GM23338 (cell line): ENCODE results near the gene LEP. TPM values are rescaled to one million over a fixed set of nuclear protein-coding genes. Genes with fewer than 3 reads are reported as not detected.

ENCODE experiments used
- ATAC-seq: fragments of 200-7000 bp; cut with Tn5 transposase; 3 replicates; pipeline ENCODE4 v1.9.1; 2020
- DNase-seq: peaks from one replicate; pipeline ENCODE4 v3.0.0-alpha.2; 2015; ENCODE audit warnings: low spot score
- H2AFZ ChIP-seq: fragments of 200-600 bp; sonication (generic); 2 replicates; pipeline ENCODE4 v1.8.0; 2016; ENCODE audit warnings: antibody characterized with exemption, mild to moderate bottlenecking, moderate library complexity
- H3F3A ChIP-seq: fragments of 200-600 bp; sonication (generic); replicated peaks from 2 replicates; pipeline ENCODE4 v1.8.0; 2017; ENCODE audit warnings: antibody characterized with exemption, mixed run types, low read depth
- H3K27ac ChIP-seq: fragments of 200-600 bp; sonication (generic); 2 replicates; pipeline ENCODE4 v1.6.1; 2016; ENCODE audit warnings: low read depth
- H3K27me3 ChIP-seq: fragments of 200-600 bp; sonication (generic); 2 replicates; pipeline ENCODE4 v1.8.0; 2016; ENCODE audit warnings: mild to moderate bottlenecking, mixed run types, moderate library complexity; ENCODE audit not compliant: insufficient read depth
- H3K36me3 ChIP-seq: fragments of 200-600 bp; sonication (generic); 2 replicates; pipeline ENCODE4 v1.8.0; 2016; ENCODE audit warnings: mild to moderate bottlenecking; ENCODE audit not compliant: insufficient read depth
- H3K4me1 ChIP-seq: fragments of 200-600 bp; sonication (generic); 2 replicates; pipeline ENCODE4 v1.8.0; 2016; ENCODE audit warnings: mild to moderate bottlenecking, moderate library complexity; ENCODE audit not compliant: insufficient read depth
- H3K4me2 ChIP-seq: fragments of 200-600 bp; sonication (generic); 2 replicates; pipeline ENCODE4 v1.7.1; 2017; ENCODE audit warnings: mixed run types
- H3K4me3 ChIP-seq: fragments of 200-600 bp; sonication (generic); 2 replicates; pipeline ENCODE4 v1.6.1; 2016; ENCODE audit warnings: mixed run types
- H3K79me2 ChIP-seq: fragments of 200-600 bp; sonication (generic); replicated peaks from 2 replicates; pipeline ENCODE4 v1.8.0; 2017; ENCODE audit warnings: mild to moderate bottlenecking; ENCODE audit not compliant: insufficient read depth
- H3K9me2 ChIP-seq: fragments of 200-600 bp; sonication (generic); 2 replicates; pipeline ENCODE4 v1.8.0; 2017; ENCODE audit not compliant: insufficient read depth
- H4K20me1 ChIP-seq: fragments of 200-600 bp; sonication (generic); replicated peaks from 2 replicates; pipeline ENCODE4 v1.8.0; 2017; ENCODE audit warnings: mild to moderate bottlenecking; ENCODE audit not compliant: insufficient read depth
- H3K27ac Mint-ChIP-seq: 2 replicates; pipeline ENCODE4 v1.8.0; 2020; ENCODE audit warnings: inconsistent platforms, mild to moderate bottlenecking, moderate library complexity, mixed read lengths
- H3K27me3 Mint-ChIP-seq: 3 replicates; pipeline ENCODE4 v1.8.0; 2022; ENCODE audit warnings: low read depth, mild to moderate bottlenecking, moderate library complexity, mixed read lengths, inconsistent platforms; ENCODE audit not compliant: insufficient read depth, poor library complexity
- H3K36me3 Mint-ChIP-seq: 3 replicates; pipeline ENCODE4 v1.8.0; 2021; ENCODE audit warnings: low read depth, mild to moderate bottlenecking, inconsistent platforms, moderate library complexity, mixed read lengths
- H3K4me1 Mint-ChIP-seq: 3 replicates; pipeline ENCODE4 v1.8.0; 2020; ENCODE audit warnings: mild to moderate bottlenecking, inconsistent platforms, mixed read lengths
- H3K4me3 Mint-ChIP-seq: 3 replicates; pipeline ENCODE4 v1.8.0; 2021; ENCODE audit warnings: moderate library complexity, mild to moderate bottlenecking, inconsistent platforms, mixed read lengths
- H3K9me3 Mint-ChIP-seq: 3 replicates; pipeline ENCODE4 v1.8.0; 2020; ENCODE audit warnings: moderate library complexity, mild to moderate bottlenecking, inconsistent platforms, mixed read lengths
- CREB1 ChIP-seq: fragments of 250-450 bp; sonication (Bioruptor Pico); IDR thresholded peaks from 2 replicates; pipeline ENCODE4 v1.5.0; 2020; ENCODE audit warnings: low read depth, mild to moderate bottlenecking, moderate library complexity
- CTCF ChIP-seq, 2 experiments: fragments of 200-600 bp in 1 of 2; sonication (generic) in 1 of 2; conservative IDR thresholded peaks; 2 replicates each; pipeline versions ENCODE4 v1.5.1 to v1.6.1; 2016 to 2017; ENCODE audit warnings: antibody characterized with exemption in 2 of 2, low read depth in 2 of 2, mild to moderate bottlenecking in 2 of 2, moderate library complexity in 1 of 2
- ETS1 ChIP-seq: IDR thresholded peaks from 2 replicates; pipeline ENCODE4 v1.6.1; 2016; ENCODE audit warnings: antibody characterized with exemption
- EZH2 ChIP-seq: fragments of 200-600 bp; sonication (generic); IDR thresholded peaks from one replicate; pipeline ENCODE4 v1.8.0; 2017; ENCODE audit warnings: antibody characterized with exemption, mild to moderate bottlenecking, low read depth; ENCODE audit not compliant: unreplicated experiment
- EZH2phosphoT487 ChIP-seq: fragments of 200-600 bp; sonication (generic); IDR thresholded peaks from one replicate; pipeline ENCODE4 v1.8.1; 2018; ENCODE audit warnings: antibody characterized with exemption; ENCODE audit not compliant: unreplicated experiment
- JUNB ChIP-seq: IDR thresholded peaks from one replicate; pipeline ENCODE4 v1.6.1; 2016; ENCODE audit warnings: antibody characterized with exemption; ENCODE audit not compliant: unreplicated experiment
- NANOG ChIP-seq: IDR thresholded peaks from 2 replicates; pipeline ENCODE4 v1.6.1; 2016; ENCODE audit warnings: antibody characterized with exemption, borderline replicate concordance
- POLR2AphosphoS5 ChIP-seq: IDR thresholded peaks from 2 replicates; pipeline ENCODE4 v1.6.1; 2016; ENCODE audit warnings: antibody characterized with exemption, low read depth
- STAT1 ChIP-seq: IDR thresholded peaks from one replicate; pipeline ENCODE4 v1.6.1; 2016; ENCODE audit warnings: antibody characterized with exemption; ENCODE audit not compliant: unreplicated experiment
- ZNF114 ChIP-seq: fragments of 250-450 bp; sonication (Bioruptor Pico); IDR thresholded peaks from 2 replicates; pipeline ENCODE4 v1.5.0; 2020; ENCODE audit warnings: mild to moderate bottlenecking, moderate library complexity
- ZNF331 ChIP-seq: fragments of 250-450 bp; sonication (Bioruptor Pico); IDR thresholded peaks from 2 replicates; pipeline ENCODE4 v1.5.0; 2020; ENCODE audit warnings: low read depth, mild to moderate bottlenecking, moderate library complexity
- polyA plus RNA-seq: library from polyadenylated mRNA; unstranded; fragments of >200 nt; fragmentation: Nextera tagmentation; extraction: Ambion mirVana; gene quantifications from 2 replicates; pipeline ENCODE4 v1.2.1, GENCODE V29; 2016
- total RNA-seq: library from RNA; depleted of rRNA; stranded (reverse); fragments of >200 nt; shearing (Covaris generic); gene quantifications from 2 replicates; pipeline ENCODE4 v1.2.3, GENCODE V29; 2014
- TF ChIP-seq, protein P1 (sequence below): IDR thresholded peaks from one replicate; pipeline ENCODE4 v1.6.1; 2018; ENCODE audit warnings: antibody characterized with exemption; ENCODE audit not compliant: unreplicated experiment
- TF ChIP-seq, protein P2 (sequence below): fragments of 250-450 bp; sonication (Bioruptor Pico); IDR thresholded peaks from 2 replicates; pipeline ENCODE4 v1.5.0; 2020; ENCODE audit warnings: mild to moderate bottlenecking, moderate library complexity

Gene LEP
- total and polyA plus RNA-seq, 2 experiments from 2014 or later: not detected

GRCh38 chr7:128231677-128232076 is 9.4 kb upstream of the LEP start:
- H3K27ac Mint-ChIP-seq: no peak overlapping the region
- Histone ChIP-seq H3K27me3 (0 out of 2 replicates have a peak, but pooled peaks cover 4% of the 10 kb centered on the region), H3F3A (no peaks in the 10 kb centered on the region), H3K4me1 (peaks cover 13% of the 10 kb centered on the region), H3K36me3 (no peaks in the 10 kb centered on the region), H4K20me1 (no peaks in the 10 kb centered on the region), H3K4me2 (no peak overlapping the region), H3K27ac (no peak overlapping the region), H2AFZ (no peak overlapping the region), H3K9me2 (peaks cover 3% of the 10 kb centered on the region; the same call in 1 of the 2 replicates), H3K4me3 (no peak overlapping the region), H3K79me2 (no peaks in the 10 kb centered on the region)
- no peak overlapping the region for H3K4me3 Mint-ChIP-seq
- DNase-seq (no peak), ATAC-seq (no peak)
- TF ChIP-seq NANOG (no peak), ETS1 (no peak), STAT1 (no peak), ZNF114 (no peak), ZNF331 (CRISPR knock-in tag) (no peak), JUNB (no peak), CREB1 (CRISPR knock-in tag) (no peak), EZH2 (no peak), EZH2phosphoT487 (no peak), CTCF (conservative IDR thresholded peaks at IDR 0.05; ENCODE audit: low read depth in 2 of 2) (no peak), POLR2AphosphoS5 (no peak)
- TF ChIP-seq, protein P1, sequence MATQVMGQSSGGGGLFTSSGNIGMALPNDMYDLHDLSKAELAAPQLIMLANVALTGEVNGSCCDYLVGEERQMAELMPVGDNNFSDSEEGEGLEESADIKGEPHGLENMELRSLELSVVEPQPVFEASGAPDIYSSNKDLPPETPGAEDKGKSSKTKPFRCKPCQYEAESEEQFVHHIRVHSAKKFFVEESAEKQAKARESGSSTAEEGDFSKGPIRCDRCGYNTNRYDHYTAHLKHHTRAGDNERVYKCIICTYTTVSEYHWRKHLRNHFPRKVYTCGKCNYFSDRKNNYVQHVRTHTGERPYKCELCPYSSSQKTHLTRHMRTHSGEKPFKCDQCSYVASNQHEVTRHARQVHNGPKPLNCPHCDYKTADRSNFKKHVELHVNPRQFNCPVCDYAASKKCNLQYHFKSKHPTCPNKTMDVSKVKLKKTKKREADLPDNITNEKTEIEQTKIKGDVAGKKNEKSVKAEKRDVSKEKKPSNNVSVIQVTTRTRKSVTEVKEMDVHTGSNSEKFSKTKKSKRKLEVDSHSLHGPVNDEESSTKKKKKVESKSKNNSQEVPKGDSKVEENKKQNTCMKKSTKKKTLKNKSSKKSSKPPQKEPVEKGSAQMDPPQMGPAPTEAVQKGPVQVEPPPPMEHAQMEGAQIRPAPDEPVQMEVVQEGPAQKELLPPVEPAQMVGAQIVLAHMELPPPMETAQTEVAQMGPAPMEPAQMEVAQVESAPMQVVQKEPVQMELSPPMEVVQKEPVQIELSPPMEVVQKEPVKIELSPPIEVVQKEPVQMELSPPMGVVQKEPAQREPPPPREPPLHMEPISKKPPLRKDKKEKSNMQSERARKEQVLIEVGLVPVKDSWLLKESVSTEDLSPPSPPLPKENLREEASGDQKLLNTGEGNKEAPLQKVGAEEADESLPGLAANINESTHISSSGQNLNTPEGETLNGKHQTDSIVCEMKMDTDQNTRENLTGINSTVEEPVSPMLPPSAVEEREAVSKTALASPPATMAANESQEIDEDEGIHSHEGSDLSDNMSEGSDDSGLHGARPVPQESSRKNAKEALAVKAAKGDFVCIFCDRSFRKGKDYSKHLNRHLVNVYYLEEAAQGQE: no peak
- TF ChIP-seq, protein P2, sequence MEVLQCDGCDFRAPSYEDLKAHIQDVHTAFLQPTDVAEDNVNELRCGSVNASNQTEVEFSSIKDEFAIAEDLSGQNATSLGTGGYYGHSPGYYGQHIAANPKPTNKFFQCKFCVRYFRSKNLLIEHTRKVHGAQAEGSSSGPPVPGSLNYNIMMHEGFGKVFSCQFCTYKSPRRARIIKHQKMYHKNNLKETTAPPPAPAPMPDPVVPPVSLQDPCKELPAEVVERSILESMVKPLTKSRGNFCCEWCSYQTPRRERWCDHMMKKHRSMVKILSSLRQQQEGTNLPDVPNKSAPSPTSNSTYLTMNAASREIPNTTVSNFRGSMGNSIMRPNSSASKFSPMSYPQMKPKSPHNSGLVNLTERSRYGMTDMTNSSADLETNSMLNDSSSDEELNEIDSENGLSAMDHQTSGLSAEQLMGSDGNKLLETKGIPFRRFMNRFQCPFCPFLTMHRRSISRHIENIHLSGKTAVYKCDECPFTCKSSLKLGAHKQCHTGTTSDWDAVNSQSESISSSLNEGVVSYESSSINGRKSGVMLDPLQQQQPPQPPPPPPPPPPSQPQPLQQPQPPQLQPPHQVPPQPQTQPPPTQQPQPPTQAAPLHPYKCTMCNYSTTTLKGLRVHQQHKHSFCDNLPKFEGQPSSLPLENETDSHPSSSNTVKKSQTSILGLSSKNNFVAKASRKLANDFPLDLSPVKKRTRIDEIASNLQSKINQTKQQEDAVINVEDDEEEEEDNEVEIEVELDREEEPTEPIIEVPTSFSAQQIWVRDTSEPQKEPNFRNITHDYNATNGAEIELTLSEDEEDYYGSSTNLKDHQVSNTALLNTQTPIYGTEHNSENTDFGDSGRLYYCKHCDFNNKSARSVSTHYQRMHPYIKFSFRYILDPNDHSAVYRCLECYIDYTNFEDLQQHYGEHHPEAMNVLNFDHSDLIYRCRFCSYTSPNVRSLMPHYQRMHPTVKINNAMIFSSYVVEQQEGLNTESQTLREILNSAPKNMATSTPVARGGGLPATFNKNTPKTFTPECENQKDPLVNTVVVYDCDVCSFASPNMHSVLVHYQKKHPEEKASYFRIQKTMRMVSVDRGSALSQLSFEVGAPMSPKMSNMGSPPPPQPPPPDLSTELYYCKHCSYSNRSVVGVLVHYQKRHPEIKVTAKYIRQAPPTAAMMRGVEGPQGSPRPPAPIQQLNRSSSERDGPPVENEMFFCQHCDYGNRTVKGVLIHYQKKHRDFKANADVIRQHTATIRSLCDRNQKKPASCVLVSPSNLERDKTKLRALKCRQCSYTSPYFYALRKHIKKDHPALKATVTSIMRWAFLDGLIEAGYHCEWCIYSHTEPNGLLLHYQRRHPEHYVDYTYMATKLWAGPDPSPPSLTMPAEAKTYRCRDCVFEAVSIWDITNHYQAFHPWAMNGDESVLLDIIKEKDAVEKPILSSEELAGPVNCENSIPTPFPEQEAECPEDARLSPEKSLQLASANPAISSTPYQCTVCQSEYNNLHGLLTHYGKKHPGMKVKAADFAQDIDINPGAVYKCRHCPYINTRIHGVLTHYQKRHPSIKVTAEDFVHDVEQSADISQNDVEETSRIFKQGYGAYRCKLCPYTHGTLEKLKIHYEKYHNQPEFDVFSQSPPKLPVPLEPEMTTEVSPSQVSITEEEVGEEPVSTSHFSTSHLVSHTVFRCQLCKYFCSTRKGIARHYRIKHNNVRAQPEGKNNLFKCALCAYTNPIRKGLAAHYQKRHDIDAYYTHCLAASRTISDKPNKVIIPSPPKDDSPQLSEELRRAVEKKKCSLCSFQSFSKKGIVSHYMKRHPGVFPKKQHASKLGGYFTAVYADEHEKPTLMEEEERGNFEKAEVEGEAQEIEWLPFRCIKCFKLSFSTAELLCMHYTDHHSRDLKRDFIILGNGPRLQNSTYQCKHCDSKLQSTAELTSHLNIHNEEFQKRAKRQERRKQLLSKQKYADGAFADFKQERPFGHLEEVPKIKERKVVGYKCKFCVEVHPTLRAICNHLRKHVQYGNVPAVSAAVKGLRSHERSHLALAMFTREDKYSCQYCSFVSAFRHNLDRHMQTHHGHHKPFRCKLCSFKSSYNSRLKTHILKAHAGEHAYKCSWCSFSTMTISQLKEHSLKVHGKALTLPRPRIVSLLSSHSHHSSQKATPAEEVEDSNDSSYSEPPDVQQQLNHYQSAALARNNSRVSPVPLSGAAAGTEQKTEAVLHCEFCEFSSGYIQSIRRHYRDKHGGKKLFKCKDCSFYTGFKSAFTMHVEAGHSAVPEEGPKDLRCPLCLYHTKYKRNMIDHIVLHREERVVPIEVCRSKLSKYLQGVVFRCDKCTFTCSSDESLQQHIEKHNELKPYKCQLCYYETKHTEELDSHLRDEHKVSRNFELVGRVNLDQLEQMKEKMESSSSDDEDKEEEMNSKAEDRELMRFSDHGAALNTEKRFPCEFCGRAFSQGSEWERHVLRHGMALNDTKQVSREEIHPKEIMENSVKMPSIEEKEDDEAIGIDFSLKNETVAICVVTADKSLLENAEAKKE: no peak
- no peaks in the 10 kb centered on the region for H3K9me3 Mint-ChIP-seq
- no peaks in the 10 kb centered on the region for H3K36me3 Mint-ChIP-seq
- H3K27me3 Mint-ChIP-seq: peaks cover 10% of the 10 kb centered on the region
- H3K4me1 Mint-ChIP-seq: peaks cover 17% of the 10 kb centered on the region
